Caco-2 (cell line): ENCODE data around the gene FOXJ3. TPM values are rescaled to one million over a fixed set of nuclear protein-coding genes. Genes with fewer than 3 reads are reported as not detected.

Source experiments
- BruUV-seq: library from RNA; stranded (reverse); fragments of 400-500 nt; replicated peaks from 2 replicates; lab custom pipeline; 2021; lab: Mats Ljungman, UMichigan
- CTCF ChIA-PET: fragments of 300-600 bp; sonication (Branson Sonifier 250); formaldehyde crosslinking; loops from one replicate; lab custom pipeline; 2022; ENCODE audit warnings: antibody characterized with exemption; lab: Charles Lee
- POLR2A ChIA-PET: fragments of 300-600 bp; sonication (Branson Sonifier 250); formaldehyde crosslinking; loops from one replicate; lab custom pipeline; 2022; ENCODE audit warnings: antibody characterized with exemption; lab: Charles Lee
- DNase-seq, 2 experiments: peaks; one replicate each; pipeline versions ENCODE4 v3.0.0 to v3.0.0-alpha.2; 2020 to 2022
- H3K27me3 ChIP-seq: replicated peaks from 2 replicates; pipeline ENCODE4 v1.6.0; 2011; ENCODE audit warnings: low read length; ENCODE audit not compliant: control insufficient read depth, insufficient read depth
- H3K36me3 ChIP-seq: 2 replicates; pipeline ENCODE4 v1.5.1; 2011; ENCODE audit warnings: low read length; ENCODE audit not compliant: control insufficient read depth, insufficient read depth
- H3K4me1 ChIP-seq: fragments of 250-450 bp; sonication (Bioruptor Pico); 2 replicates; pipeline ENCODE4 v1.5.1; 2020; ENCODE audit warnings: mild to moderate bottlenecking
- H3K4me3 ChIP-seq: 2 replicates; pipeline ENCODE4 v1.5.1; 2011; ENCODE audit warnings: low read depth, mild to moderate bottlenecking, control low read depth, low read length
- H3K9me3 ChIP-seq: fragments of 250-450 bp; sonication (Bioruptor Pico); 2 replicates; pipeline ENCODE4 v1.5.1; 2020; ENCODE audit warnings: mild to moderate bottlenecking, moderate library complexity
- H3K27ac Mint-ChIP-seq: one replicate; pipeline ENCODE4 v1.8.0; 2022; ENCODE audit warnings: mixed read lengths; ENCODE audit not compliant: unreplicated experiment
- H3K27me3 Mint-ChIP-seq: one replicate; pipeline ENCODE4 v1.8.0; 2022; ENCODE audit warnings: mixed read lengths; ENCODE audit not compliant: insufficient read depth, unreplicated experiment
- H3K36me3 Mint-ChIP-seq: one replicate; pipeline ENCODE4 v1.8.0; 2022; ENCODE audit warnings: mild to moderate bottlenecking, mixed read lengths; ENCODE audit not compliant: insufficient read depth, unreplicated experiment
- H3K4me1 Mint-ChIP-seq: one replicate; pipeline ENCODE4 v1.8.0; 2022; ENCODE audit warnings: low read depth, mixed read lengths; ENCODE audit not compliant: unreplicated experiment
- H3K4me3 Mint-ChIP-seq: one replicate; pipeline ENCODE4 v1.8.0; 2022; ENCODE audit warnings: mild to moderate bottlenecking, moderate library complexity, mixed read lengths; ENCODE audit not compliant: unreplicated experiment
- H3K9me3 Mint-ChIP-seq: one replicate; pipeline ENCODE4 v1.8.0; 2022; ENCODE audit warnings: mixed read lengths; ENCODE audit not compliant: unreplicated experiment
- CTCF ChIP-seq, 2 experiments: fragments of 200-600 bp in 1 of 2; IDR thresholded peaks; 1 replicate in 1 of 2; 2 replicates in 1 of 2; pipeline versions ENCODE4 v1.5.1 to v1.8.0; 2011 to 2022; ENCODE audit warnings: antibody characterized with exemption in 1 of 2, control low read depth in 1 of 2, inconsistent platforms in 1 of 2, low read depth in 1 of 2, low read length in 1 of 2, mild to moderate bottlenecking in 1 of 2, moderate library complexity in 1 of 2; ENCODE audit not compliant: insufficient read depth in 1 of 2, severe bottlenecking in 1 of 2, unreplicated experiment in 1 of 2
- intact Hi-C: fragments of 100-400 bp; cut with micrococcal nuclease; formaldehyde crosslinking; loops from one replicate; pipeline ENCODE4 v1.10.0; 2022; ENCODE audit not compliant: unreplicated experiment
- total RNA-seq: library from RNA; stranded (reverse); gene quantifications from 2 replicates; pipeline ENCODE4 v1.2.3, GENCODE V29; 2022

FOXJ3 gene
- total RNA-seq, 1 experiment from 2014 or later, result 60.2 TPM

- Mint-ChIP-seq H3K27ac (no peak overlapping the region), H3K27me3 (no peaks in the 10 kb centered on the region), H3K4me1 (peaks cover 17% of the 10 kb centered on the region), H3K36me3 (peaks cover 38% of the 10 kb centered on the region), H3K9me3 (no peaks in the 10 kb centered on the region), H3K4me3 (no peak overlapping the region)
- Histone ChIP-seq H3K27me3 (no peaks in the 10 kb centered on the region), H3K4me1 (peaks cover 5% of the 10 kb centered on the region; the same call in 1 of the 2 replicates), H3K4me3 (no peak overlapping the region), H3K9me3 (no peaks in the 10 kb centered on the region), H3K36me3 (no peaks in the 10 kb centered on the region)
- ChIA-PET CTCF (no interaction called here), POLR2A (no interaction called here)
- intact Hi-C loops, result no loop called here
- no peak for TF ChIP-seq CTCF (IDR thresholded peaks at IDR 0.05; ENCODE audit: insufficient read depth in 1 of 2, low read depth in 1 of 2, low read length in 1 of 2, severe bottlenecking in 1 of 2, unreplicated experiment in 1 of 2)
- no peak for DNase-seq
- no TSS peak for BruUV-seq
Observed at GRCh38 chr1:42259739-42260064, 75.3 kb downstream of the FOXJ3 start.

GRCh38 chr1:42259059-42259738, 75.8 kb downstream of the FOXJ3 start:
- Mint-ChIP-seq H3K27me3 (no peaks in the 10 kb centered on the region), H3K4me3 (no peak overlapping the region), H3K9me3 (no peaks in the 10 kb centered on the region), H3K4me1 (peaks cover 17% of the 10 kb centered on the region), H3K36me3 (peaks cover 33% of the 10 kb centered on the region), H3K27ac (no peak overlapping the region)
- no peaks in the 10 kb centered on the region for H3K36me3 ChIP-seq
- ChIA-PET CTCF (no interaction called here), POLR2A (no interaction called here)
- no peak for TF ChIP-seq CTCF (IDR thresholded peaks at IDR 0.05; ENCODE audit: insufficient read depth in 1 of 2, low read depth in 1 of 2, low read length in 1 of 2, severe bottlenecking in 1 of 2, unreplicated experiment in 1 of 2)
- H3K9me3 ChIP-seq, result no peaks in the 10 kb centered on the region
- intact Hi-C loops, result no loop called here
- no peak overlapping the region for H3K4me3 ChIP-seq
- no peaks in the 10 kb centered on the region for H3K27me3 ChIP-seq
- BruUV-seq, result no TSS peak
- no peak for DNase-seq
- H3K4me1 ChIP-seq, result peaks cover 5% of the 10 kb centered on the region; the same call in 1 of the 2 replicates

- H3K27me3 Mint-ChIP-seq, result no peaks in the 10 kb centered on the region
- H3K27ac Mint-ChIP-seq, result no peak overlapping the region
- Histone ChIP-seq H3K4me3 (no peak overlapping the region), H3K9me3 (no peaks in the 10 kb centered on the region), H3K4me1 (peaks cover 5% of the 10 kb centered on the region; the same call in 1 of the 2 replicates), H3K36me3 (no peaks in the 10 kb centered on the region), H3K27me3 (no peaks in the 10 kb centered on the region)
- no peak overlapping the region for H3K4me3 Mint-ChIP-seq
- H3K9me3 Mint-ChIP-seq, result no peaks in the 10 kb centered on the region
- intact Hi-C loops, result no loop called here
- no peak for TF ChIP-seq CTCF (IDR thresholded peaks at IDR 0.05; ENCODE audit: insufficient read depth in 1 of 2, low read depth in 1 of 2, low read length in 1 of 2, severe bottlenecking in 1 of 2, unreplicated experiment in 1 of 2)
- no TSS peak for BruUV-seq
- ChIA-PET POLR2A (no interaction called here), CTCF (no interaction called here)
- no peak for DNase-seq
- peaks cover 17% of the 10 kb centered on the region for H3K4me1 Mint-ChIP-seq
- peaks cover 25% of the 10 kb centered on the region for H3K36me3 Mint-ChIP-seq
Observed at GRCh38 chr1:42258218-42258617, 76.8 kb downstream of the FOXJ3 start.
